Panc1 (cell line): ENCODE measurements around the gene POLR3A. TPM values are rescaled to one million over a fixed set of nuclear protein-coding genes. Genes with fewer than 3 reads are reported as not detected.

Experiments used
- ATAC-seq: fragments of 200-7000 bp; cut with Tn5 transposase; 2 replicates; pipeline ENCODE4 v1.9.1; 2020; ENCODE audit warnings: mild to moderate bottlenecking, moderate library complexity
- BruUV-seq: library from RNA; stranded (reverse); fragments of 400-500 nt; replicated peaks from 2 replicates; lab custom pipeline; 2021; lab: Mats Ljungman, UMichigan
- CTCF ChIA-PET: fragments of 300-600 bp; sonication (Branson Sonifier 250); formaldehyde crosslinking; loops from one replicate; lab custom pipeline; 2022; ENCODE audit warnings: antibody characterized with exemption; lab: Charles Lee
- POLR2A ChIA-PET: fragments of 300-600 bp; sonication (Branson Sonifier 250); formaldehyde crosslinking; loops from one replicate; lab custom pipeline; 2022; ENCODE audit warnings: antibody characterized with exemption; lab: Charles Lee
- DNase-seq: peaks from one replicate; pipeline ENCODE4 v3.0.0-alpha.2; 2010; ENCODE audit warnings: low read depth, low spot score
- H3K27ac ChIP-seq: 2 replicates; pipeline ENCODE4 v1.5.1; 2011; ENCODE audit warnings: mild to moderate bottlenecking, low read length, inconsistent platforms
- H3K27me3 ChIP-seq: fragments of 200-500 bp; sonication (Bioruptor generic); 2 replicates; pipeline ENCODE4 v1.6.0; 2014; ENCODE audit warnings: low read length, inconsistent platforms; ENCODE audit not compliant: control insufficient read depth, insufficient read depth
- H3K36me3 ChIP-seq: fragments of 200-500 bp; sonication (Bioruptor generic); 2 replicates; pipeline ENCODE4 v1.5.1; 2014; ENCODE audit warnings: inconsistent platforms, mild to moderate bottlenecking, low read length, moderate library complexity; ENCODE audit not compliant: control insufficient read depth, insufficient read depth
- H3K4me1 ChIP-seq: 2 replicates; pipeline ENCODE4 v1.5.1; 2011; ENCODE audit warnings: inconsistent platforms, mild to moderate bottlenecking, low read length, moderate library complexity; ENCODE audit not compliant: control insufficient read depth, insufficient read depth
- H3K4me3 ChIP-seq, 2 experiments: 2 replicates each; pipeline ENCODE4 v1.5.1; 2011 to 2012; ENCODE audit warnings: low read depth in 2 of 2, low read length in 2 of 2, mild to moderate bottlenecking in 2 of 2, inconsistent platforms in 1 of 2, moderate library complexity in 1 of 2
- H3K9me3 ChIP-seq: fragments of 200-500 bp; sonication (Bioruptor generic); 2 replicates; pipeline ENCODE4 v1.5.1; 2014; ENCODE audit warnings: low read depth, mild to moderate bottlenecking, inconsistent platforms, low read length, moderate library complexity; ENCODE audit not compliant: control insufficient read depth, insufficient read depth
- CTCF ChIP-seq: fragments of 450-650 bp; IDR thresholded peaks from 2 replicates; pipeline ENCODE4 v1.5.1; 2017; ENCODE audit warnings: mild to moderate bottlenecking
- POLR2AphosphoS5 ChIP-seq: IDR thresholded peaks from 2 replicates; pipeline ENCODE4 v1.6.1; 2012; ENCODE audit warnings: mild to moderate bottlenecking, low read depth, low read length, moderate library complexity
- REST ChIP-seq, 2 experiments: IDR thresholded peaks; 2 replicates each; pipeline ENCODE4 v1.6.1; 2011 to 2012; ENCODE audit warnings: low read depth in 2 of 2, control low read depth in 1 of 2, low read length in 1 of 2, mild to moderate bottlenecking in 1 of 2, moderate library complexity in 1 of 2; ENCODE audit not compliant: insufficient read depth in 1 of 2
- SIN3A ChIP-seq: IDR thresholded peaks from 2 replicates; pipeline ENCODE4 v1.6.1; 2012; ENCODE audit warnings: low read depth, mild to moderate bottlenecking, low read length, moderate library complexity, borderline replicate concordance; ENCODE audit not compliant: insufficient read depth
- TCF7L2 ChIP-seq: IDR thresholded peaks from 2 replicates; pipeline ENCODE4 v1.6.1; 2011; ENCODE audit warnings: mild to moderate bottlenecking, low read depth, low read length, inconsistent platforms
- in situ Hi-C: cut with HindIII; loops from 2 replicates; pipeline ENCODE4 v1.10.0; 2016; ENCODE audit warnings: low sequenced_read_pairs, low pct_unique_long_range_greater_than_20kb
- intact Hi-C: fragments of 100-400 bp; cut with micrococcal nuclease; formaldehyde crosslinking; loops from one replicate; pipeline ENCODE4 v1.10.0; 2022; ENCODE audit not compliant: unreplicated experiment
- total RNA-seq: library from RNA; stranded (reverse); gene quantifications from one replicate; pipeline ENCODE4 v1.2.1, GENCODE V29; 2021; ENCODE audit not compliant: unreplicated experiment

Gene POLR3A
- total RNA-seq, 1 experiment from 2014 or later = 26.3 TPM

GRCh38 chr10:78044179-78044578, 14.9 kb upstream of the POLR3A start:
- TF ChIP-seq POLR2AphosphoS5 = no peak
- TF ChIP-seq REST (IDR thresholded peaks at IDR 0.05; ENCODE audit: insufficient read depth in 1 of 2, low read depth in 2 of 2, low read length in 1 of 2) = no peak
- TF ChIP-seq CTCF = no peak
- no peak for TF ChIP-seq TCF7L2
- TF ChIP-seq SIN3A = no peak
- Histone ChIP-seq H3K36me3 (peaks cover 29% of the 10 kb centered on the region), H3K4me3 (no peak overlapping the region), H3K9me3 (no peaks in the 10 kb centered on the region), H3K27ac (no peak overlapping the region), H3K27me3 (no peaks in the 10 kb centered on the region), H3K4me1 (peaks cover 31% of the 10 kb centered on the region)
- peak; percentile 9; the same call in 1 of the 2 replicates for ATAC-seq
- intact Hi-C loops (no loop called here), in situ Hi-C loops (no loop called here)
- POLR2A ChIA-PET = no interaction called here
- no peak for DNase-seq
- no TSS peak for BruUV-seq
- CTCF ChIA-PET = no interaction called here

GRCh38 chr10:78042752-78043104, 13.4 kb upstream of the POLR3A start:
- DNase-seq = no peak
- BruUV-seq = no TSS peak
- H3K36me3 ChIP-seq = peaks cover 44% of the 10 kb centered on the region
- ChIA-PET POLR2A (no interaction called here), CTCF (no interaction called here)
- no peak overlapping the region for H3K4me3 ChIP-seq
- in situ Hi-C loops = no loop called here
- TF ChIP-seq TCF7L2 (no peak), POLR2AphosphoS5 (peak; percentile 38), SIN3A (no peak), CTCF (no peak), REST (IDR thresholded peaks at IDR 0.05; ENCODE audit: insufficient read depth in 1 of 2, low read depth in 2 of 2, low read length in 1 of 2) (no peak)
- H3K9me3 ChIP-seq = no peaks in the 10 kb centered on the region
- H3K4me1 ChIP-seq = peaks cover 40% of the 10 kb centered on the region
- no peak for ATAC-seq
- H3K27ac ChIP-seq = no peak overlapping the region
- H3K27me3 ChIP-seq = no peaks in the 10 kb centered on the region
- intact Hi-C loops = no loop called here
